ENCODE measurements around the gene AKAP17A.

The AKAP17A gene

DNA sequence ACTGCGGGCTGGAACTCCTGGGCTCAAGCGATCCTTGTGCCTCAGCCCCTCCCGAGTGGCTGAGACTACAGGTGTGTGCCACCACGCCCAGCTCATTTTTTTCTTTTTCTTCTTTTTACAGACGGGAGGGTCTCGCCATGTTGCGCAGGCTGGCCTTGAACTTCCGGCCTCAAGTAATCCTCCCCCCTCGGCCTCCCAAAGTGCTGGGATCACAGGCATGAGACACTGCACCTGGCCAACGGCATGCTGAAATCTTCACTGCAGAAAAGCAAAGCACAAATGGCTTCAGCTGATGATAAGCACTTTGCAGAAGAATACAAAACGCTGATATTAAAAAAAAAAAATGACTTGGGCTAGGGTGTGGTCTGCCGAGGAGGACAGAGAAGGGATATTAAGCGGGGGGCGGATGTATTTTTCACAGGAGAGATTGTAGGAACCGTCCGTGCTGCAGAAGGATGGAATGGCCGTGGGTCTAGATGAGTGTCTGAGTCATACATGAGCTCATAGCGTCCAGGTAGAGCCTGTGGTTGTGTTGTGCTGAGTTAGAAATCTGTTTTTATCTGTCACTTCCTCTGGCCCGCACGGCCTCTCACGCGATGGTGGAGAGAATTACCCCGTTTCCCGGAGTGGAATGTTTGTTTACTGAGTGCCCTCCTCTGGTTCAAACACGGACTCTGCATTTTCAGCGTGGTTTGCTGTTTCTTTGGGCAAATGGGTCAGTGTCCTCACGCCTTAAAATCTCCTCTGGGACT, 8.5 kb upstream of the AKAP17A start:
- no peak for DNase-seq

DNA sequence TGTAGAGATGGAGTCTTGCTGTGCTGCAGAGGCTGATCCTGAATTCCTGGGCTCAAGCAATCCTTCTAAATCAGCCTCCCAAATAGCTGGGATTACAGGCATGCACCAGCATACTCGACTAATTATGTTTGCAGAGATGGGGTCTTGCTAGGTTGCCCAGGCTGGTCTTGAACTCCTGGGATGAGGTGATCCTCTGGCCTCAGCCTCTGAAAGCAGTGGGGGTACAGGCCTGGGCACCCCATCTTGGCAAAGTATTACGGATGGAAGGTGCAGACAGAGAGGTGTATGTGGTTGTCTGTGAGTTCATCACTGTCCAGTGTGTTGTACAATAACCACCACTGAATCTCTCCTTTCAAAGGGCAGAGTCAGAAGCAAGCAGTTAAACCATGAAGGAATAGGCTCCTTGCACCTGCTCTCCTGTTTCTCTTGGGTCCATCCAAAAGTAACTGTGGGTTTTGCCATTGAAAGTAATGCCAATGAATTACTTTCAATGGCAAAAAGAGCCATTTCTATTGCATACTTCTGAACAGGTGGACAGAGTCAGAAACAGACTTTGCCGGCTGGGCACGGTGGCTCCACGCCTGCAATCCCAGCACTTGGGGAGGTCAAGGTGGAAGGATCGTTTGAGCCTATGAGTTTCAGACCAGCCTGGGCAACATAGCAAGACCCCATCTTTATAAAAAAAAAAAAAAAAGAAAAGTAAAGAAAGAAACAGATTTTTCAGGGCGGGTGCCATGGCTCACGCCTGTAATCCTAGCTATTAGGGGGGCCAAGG, 7.0 kb upstream of the AKAP17A start:
- DNase-seq = no peak

DNA sequence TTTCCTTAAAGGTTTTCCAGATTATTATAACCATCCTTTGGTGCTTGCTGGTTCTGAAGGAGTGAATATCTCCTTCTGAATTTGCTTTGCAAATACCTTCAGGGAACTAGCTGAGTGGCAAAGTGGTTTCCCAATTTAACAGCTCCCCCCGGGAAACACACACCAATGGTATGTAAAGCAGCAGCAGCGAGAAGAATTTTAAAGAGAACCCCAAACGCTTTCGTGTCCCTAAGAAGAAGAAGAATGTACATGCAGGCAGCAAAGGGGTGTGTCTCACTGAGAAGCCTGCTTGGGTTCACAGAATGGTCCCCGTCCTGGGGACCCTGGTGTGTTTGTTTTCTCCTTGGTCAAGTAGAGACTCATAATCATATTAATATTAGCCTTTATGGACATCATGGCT, 4.2 kb upstream of the AKAP17A start:
- DNase-seq = no peak

DNA sequence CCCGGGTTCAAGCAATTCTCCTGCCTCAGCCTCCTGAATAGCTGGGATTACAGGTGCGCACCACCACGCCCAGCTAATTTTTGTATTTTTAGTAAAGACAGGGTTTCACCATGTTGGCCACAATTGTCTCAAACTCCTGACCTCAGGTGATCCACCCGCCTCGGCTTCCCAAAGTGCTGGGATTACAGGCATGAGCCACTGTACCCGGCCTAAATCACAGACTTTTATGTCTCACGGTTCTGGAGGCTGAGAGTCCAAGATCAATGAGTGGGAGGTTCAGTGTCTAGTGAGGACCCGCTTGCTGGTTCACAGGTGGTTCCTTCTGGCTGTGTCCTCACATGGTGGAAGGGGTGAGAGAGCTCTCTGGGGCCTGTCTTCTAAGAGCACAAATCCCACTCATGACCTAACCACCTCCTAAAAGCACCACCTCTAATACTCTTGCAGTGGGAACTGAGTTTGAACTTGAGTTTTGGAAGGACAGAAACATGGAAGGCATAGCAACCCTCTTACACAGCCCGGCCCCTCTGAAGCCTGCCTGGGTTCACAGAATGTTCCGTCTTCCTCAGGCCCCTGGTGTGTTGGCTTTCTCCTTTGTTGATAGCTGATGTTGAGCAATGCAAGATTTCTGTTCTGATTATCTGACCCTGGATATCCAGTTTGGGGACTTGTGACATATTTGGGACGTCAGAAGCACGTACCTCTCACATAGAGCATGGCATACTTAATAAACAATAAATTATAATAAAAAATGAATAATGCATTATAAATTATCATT, 1.9 kb upstream of the AKAP17A start:
- DNase-seq = no peak

DNA sequence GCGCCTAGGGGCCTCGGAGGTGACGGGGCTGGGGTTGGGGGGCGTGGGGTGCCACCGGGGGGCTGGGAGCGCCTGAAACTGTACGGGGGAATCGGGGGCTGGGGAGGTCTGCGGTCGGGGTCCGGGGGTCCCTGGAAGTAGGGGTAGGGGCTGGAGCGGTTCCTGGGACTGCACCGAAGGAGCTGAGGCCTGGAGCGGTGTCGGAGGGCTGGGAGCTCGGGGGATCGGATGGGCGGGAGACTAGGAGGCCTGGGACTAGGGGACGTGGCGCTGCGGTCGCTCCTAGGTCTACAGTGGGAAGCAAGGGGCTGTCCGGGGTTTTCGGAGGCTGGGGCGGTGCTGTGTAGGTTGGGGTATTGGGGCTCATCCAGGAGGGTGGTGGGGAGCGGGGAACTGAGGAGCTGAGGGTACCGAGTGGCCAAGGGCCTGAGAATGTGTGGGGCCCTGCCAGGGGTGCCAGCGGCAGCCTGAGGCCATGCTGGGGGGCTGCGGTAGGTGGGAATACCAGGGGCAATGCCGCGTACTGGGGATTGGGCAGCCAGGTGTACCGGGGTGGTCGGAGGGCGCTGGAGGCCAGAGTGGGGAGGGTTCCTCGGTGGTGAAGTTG, 562 bp downstream of the AKAP17A start:
- DNase-seq = no peak

DNA sequence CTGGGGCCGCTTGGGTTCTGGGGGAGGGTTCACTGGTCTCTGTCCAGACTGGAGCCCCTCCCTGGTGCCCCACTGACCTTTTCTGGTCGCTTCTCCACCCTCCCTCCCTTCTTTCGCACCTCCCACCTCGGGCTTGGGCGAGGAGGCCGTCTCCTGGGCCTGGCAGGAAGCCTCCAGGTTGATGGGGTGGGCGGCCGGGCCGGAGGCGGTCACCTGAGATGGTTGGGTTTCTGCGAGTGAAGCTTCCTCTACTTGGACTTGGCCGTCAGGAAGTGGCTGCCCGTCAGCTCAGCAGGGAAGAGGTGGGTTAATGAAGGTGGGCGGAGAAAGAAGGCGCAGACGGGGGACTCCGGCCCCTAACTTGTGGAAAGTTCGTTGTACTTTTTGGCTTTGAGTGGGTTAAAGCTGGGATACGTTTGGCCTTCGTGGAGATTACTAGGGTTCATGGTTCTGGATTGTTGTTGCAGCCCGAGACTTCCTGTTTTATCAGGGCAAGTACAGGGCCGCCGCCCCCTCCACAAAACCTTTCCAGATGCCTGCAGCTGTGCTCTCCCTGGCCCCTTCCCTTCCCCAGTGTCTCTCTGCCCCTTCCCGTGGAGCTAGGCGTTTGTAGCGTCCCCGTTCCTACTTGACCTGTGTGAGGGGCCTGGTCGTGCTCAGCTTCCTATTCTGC, 1.2 kb downstream of the AKAP17A start:
- DNase-seq = no peak

DNA sequence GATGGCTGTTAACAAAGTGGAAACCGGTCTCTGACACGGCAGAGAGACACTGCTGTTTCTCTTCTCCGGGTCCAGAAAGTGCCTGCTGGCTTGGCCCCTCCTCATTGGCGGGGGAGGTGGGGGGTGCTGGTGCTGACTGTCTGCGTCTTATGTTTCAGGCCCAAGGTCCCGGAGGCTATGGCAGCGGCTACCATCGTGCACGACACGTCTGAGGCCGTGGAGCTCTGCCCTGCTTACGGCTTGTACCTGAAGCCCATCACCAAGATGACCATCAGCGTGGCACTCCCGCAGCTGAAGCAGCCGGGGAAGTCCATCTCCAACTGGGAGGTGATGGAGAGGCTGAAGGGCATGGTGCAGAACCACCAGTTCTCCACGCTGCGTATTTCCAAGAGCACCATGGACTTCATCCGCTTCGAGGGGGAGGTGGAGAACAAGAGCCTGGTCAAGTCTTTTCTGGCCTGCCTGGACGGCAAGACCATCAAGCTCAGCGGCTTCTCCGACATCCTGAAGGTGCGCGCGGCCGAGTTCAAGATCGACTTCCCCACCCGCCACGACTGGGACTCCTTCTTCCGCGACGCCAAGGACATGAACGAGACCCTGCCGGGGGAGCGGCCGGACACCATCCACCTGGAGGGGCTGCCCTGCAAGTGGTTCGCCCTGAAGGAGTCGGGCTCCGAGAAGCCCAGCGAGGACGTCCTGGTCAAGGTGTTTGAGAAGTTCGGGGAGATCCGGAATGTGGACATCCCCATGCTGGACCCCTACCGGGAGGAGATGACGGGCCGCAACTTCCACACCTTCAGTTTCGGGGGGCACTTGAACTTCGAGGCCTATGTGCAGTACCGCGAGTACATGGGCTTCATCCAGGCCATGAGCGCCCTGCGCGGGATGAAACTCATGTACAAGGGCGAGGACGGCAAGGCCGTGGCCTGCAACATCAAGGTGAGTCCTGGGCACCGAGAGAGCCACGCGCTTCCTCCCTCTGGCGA, 2.2 kb downstream of the AKAP17A start:
- no peak for DNase-seq

DNA sequence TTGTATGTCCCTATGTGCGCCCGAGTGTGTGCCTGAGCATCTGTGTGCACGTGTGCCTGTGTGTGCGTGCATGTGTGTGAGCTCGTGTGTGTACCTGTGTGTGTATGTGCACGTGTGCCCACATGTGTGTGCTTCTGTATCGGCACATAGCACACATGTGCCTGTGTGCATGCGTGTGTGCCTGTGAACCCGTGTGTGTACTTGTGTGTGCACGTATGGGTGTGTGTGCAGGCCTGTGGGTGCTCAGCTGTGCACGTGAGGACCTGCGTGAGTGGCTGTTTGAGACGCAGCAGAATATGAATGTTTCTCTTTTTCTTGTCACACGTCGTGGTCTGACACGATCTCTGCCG, 4.3 kb downstream of the AKAP17A start:
- DNase-seq = no peak

DNA sequence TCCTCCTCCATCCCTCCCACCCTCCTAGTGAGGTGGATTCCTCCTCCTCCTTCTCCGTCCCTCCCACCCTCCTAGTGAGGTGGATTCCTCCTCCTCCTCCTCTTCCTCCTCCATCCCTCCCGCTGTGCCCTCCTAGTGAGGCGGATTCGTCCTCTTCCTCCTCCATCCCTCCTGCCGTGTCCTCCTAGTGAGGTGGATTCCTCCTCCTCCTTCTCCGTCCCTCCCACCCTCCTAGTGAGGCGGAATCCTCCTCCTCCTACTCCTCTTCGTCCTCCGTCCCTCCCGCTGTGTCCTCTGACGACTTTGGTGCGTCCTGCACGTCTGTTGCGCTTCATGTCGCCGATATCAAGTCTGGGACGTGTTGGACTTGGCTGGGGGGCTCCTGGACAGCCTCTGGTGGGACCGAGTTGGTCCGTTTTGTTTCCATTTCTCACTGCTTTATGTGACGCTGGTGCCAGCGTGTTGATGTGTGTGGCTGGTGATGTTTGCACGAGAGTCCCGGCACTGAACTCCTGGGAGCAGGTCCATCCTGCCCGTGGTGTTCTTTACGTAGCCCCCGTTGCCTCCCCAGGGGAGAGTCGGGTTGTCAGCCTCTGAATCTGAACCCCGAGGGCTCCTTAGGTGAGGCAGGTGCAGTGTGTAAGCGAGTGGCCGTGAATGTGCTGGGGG, 5.4 kb downstream of the AKAP17A start:
- no peak for DNase-seq

DNA sequence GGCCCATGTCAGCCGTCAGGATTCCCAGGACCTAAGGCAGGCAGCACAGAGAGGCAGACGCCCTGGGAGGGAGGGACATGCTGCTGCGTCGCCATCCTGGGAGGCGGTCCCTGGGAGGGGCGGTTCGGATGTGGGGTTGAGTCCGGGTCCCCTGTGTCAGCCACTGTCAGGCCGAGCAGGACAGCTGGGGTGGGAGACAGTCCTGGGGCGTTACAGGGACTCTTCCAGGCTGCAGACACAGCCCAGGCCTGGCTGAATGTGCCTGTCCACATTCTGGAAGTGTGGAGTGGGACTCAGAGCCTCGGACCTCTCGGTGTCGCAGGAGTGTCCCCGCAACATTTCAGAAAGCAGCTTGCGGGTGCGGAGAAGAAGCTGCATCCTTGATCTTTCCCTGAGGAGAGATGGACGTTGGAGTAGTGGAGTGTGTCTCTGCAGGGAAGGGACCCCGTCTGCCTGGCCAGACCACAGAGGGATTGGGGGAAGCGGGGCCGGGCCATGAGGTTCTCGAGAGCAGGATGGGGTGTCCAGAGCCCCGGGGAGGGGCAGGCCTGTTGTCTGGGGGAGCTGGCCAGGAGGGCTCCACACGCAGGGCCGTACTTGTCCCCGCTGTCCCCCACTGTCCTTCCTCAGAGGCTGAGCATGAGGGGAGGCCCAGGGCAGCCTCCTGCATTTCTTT, 6.1 kb downstream of the AKAP17A start:
- no peak for DNase-seq

DNA sequence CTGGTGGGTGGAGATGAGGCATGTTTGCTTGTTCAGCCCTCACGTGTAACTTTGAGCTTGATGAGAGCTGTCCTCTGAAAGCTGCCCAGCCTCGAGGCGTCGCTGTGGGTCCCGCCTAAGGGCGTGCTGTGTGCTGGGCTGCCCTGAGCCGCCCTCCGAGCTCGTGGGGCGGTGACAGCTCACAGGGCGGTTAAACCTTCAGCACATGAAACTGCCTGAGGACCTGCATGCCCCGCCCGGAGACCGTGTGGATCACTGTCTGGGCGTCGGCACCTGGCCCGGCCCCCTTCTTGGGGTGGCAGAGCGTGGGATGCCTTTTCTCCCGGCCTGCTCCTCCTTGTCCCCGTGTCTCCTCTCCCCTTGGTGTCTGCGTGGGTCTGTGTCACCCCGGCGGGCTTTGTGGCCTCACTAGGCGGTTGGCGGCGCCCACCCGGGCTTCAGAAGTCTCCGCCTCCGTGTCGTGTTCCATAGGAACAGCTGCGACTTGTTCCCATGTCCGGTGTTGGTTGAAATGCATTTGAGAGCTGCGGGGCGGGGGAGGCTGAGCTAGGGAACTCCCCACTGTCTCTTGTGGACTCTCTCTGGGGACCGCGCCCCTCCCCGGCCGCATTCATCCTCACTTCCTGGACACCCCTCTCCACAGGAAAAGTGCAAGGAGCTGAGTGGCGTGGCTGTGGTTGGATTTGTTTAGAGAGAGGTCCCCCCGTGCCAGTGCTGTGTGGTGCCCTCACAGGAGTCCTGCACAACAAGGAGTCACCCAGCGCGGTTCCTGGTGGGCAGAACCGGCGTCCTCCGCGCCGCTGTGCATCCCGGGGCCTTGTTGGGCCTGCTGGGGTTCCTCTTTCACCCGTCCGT, 6.8 kb downstream of the AKAP17A start:
- DNase-seq = no peak

DNA sequence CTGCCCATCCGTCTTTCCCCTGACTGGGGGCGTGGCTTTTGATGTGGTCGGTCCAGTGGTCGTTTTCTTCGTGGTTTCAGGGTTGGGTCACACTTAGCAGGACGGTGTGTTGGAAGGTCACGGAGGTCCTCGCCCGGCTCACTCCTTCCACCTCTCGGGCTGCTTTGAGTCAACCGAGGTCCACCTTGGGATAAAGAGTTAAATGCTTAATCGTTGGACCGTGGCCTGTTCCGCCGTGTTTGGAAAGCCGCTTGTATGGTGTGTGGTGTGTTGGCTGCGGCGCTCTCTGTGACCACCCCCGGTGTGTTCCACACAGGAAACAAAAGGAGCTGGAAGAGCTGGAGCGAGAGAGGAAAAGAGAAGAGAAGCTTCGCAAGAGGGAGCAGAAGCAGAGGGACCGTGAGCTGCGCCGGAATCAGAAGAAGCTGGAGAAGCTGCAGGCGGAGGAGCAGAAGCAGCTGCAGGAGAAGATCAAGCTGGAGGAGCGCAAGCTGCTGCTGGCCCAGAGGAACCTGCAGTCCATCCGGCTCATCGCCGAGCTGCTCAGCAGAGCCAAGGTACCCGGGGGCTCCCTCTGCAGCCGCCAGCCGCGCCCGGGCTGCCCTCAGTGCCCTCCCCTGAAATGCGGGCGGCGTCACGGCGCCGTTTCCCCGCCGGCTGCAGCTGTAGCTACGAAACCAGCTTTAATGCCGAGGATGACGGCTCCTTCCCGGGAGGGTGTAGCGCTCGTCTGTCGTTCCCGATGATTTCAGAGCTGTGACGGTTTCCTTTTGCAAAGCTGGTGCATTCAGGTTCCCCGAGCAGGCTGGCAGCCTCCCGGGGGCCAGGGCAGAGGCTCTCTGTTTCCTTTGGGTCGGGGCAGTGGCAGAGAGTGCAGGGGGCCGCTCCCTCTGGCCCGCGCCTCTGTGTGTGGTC, 7.7 kb downstream of the AKAP17A start:
- no peak for DNase-seq

DNA sequence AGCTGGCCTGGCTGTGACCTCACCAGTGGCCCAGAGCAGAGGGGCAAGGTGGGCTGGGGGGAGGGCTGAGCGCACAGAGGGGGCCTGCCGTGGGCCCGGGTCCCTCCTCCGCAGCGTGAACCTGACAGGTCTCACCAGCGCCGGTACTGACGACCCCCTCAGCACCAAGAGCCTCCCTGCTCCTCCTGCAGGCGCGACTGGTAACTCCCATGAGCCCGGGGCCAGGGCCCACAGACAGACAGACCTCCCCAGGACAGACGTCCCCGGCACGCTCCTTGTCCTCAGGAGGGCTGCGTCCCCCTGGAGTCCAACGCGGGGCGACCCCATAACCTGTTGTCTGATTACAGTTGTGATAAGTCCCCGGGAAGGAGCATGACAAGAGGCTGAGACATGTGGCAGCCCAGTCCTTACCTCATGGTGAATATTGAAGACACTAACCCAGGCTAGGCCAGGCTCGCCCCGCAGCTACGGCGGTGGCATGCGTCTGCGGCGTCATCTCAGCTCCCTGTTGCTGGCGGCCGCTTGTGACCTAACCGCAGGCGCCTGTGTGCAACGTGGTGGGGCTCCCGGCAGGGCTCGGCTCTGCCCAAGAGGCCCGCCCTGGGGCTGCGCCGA, 8.5 kb downstream of the AKAP17A start:
- no peak for DNase-seq

DNA sequence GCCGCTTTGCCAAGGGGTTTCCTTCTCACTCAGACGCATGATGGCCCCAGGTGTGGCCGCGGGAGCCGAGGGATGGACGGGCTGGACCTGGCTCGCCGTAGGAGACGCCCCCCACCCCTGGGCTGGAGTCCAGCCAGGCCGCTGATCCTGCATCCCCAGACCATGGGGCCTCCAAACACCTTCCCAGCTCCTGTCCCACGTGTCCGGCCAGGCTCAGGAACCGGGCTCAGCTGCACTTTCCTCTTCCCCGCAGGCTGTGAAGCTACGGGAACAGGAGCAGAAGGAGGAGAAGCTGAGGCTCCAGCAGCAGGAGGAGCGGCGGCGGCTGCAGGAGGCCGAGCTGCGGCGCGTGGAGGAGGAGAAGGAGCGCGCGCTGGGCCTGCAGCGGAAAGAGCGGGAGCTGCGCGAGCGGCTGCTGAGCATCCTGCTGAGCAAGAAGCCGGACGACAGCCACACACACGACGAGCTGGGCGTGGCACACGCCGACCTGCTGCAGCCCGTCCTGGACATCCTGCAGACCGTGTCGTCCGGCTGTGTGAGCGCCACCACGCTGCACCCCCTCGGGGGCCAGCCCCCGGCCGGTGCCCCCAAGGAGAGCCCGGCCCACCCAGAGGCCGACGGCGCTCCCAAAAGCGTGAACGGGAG, 9.1 kb downstream of the AKAP17A start:
- no peak for DNase-seq

DNA sequence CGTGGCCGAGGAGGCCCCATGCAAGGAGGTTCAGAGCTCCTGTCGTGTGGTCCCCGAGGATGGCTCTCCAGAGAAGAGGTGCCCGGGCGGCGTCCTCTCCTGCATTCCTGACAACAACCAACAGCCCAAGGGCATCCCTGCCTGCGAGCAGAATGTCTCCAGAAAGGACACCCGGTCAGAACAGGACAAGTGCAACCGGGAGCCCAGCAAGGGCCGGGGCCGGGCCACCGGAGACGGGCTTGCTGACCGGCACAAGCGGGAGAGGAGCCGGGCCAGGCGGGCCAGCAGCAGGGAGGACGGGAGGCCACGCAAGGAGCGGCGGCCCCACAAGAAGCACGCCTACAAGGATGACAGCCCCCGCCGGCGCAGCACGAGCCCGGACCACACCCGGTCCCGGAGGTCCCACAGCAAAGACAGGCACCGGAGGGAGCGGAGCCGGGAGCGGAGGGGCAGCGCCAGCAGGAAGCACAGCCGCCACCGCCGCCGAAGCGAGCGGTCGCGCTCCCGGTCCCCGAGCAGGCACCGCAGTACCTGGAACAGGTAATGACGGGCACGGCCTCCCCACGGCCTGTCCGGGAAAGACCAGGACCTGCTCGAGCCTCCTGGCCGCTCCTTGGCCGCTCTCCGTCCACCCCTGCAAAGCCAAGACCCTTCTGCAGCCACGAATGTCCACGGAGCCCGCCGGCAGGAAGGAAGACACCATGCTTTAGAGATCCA, 9.8 kb downstream of the AKAP17A start:
- DNase-seq = no peak

DNA sequence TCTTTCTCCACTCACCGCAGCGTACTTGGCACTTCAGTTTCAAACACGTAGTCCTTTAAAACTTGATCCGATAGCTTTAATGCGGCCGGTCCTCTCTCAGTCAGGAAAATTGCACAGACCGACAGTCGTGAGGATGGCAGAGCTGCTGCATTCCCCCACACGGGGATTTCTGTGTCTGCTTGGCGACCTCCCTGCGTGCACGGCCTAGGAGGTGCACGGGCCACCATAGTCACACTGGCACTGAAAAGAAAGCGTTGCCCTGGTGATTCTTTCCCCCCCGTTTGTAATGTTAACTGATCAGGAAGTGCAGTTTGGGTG, 10.3 kb downstream of the AKAP17A start:
- no peak for DNase-seq

DNA sequence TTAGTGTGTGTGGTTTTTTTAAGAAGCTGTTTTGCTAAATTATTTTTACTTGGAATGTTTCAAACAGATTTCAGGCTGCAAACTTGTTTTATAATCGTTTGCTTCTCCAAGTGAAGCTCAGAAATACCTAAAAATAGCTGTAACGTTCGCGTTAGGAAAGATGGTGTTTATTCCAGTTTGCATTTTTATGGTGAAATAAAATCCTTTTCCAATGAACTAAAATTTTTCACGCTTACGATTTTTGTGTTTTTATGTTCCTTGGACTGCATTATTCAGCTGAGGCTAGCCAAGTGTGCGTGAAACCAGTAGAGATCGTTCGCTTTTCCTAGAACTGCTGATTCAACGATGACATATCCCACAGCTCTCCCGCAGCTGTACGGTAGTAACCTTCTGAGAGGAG, 10.9 kb downstream of the AKAP17A start:
- no peak for DNase-seq

All from COR-L47 (cell line).